Left hindlimb (tissue), 1 donor: ENCODE data around the gene MYL12A.

Experiments used
- DNase-seq: peaks from one replicate; pipeline ENCODE4 v3.0.0-alpha.2; 2018

MYL12A gene

DNA sequence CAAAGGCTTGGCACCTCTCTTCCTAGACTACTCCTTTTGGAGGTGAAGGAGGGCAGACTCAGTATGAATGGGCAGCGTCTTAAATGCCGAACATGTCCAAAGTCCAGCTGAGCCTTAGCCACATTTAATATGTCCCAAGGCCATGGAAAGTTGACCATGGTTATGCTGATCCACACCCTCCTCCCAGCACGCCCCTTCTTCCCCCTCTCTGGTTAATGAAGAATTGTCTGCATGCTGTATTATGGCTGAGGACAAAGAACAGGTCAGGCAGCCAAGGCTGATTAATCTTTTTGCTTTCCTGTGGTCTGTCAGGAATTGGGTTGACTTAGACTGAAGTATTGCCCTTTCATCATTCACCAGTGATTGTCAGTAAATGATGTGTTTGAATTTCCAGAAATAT, 22.0 kb upstream of the MYL12A start:
- DNase-seq: no peak

GRCh38 chr18:3226048-3226447, 21.6 kb upstream of the MYL12A start:
- DNase-seq: no peak

DNA sequence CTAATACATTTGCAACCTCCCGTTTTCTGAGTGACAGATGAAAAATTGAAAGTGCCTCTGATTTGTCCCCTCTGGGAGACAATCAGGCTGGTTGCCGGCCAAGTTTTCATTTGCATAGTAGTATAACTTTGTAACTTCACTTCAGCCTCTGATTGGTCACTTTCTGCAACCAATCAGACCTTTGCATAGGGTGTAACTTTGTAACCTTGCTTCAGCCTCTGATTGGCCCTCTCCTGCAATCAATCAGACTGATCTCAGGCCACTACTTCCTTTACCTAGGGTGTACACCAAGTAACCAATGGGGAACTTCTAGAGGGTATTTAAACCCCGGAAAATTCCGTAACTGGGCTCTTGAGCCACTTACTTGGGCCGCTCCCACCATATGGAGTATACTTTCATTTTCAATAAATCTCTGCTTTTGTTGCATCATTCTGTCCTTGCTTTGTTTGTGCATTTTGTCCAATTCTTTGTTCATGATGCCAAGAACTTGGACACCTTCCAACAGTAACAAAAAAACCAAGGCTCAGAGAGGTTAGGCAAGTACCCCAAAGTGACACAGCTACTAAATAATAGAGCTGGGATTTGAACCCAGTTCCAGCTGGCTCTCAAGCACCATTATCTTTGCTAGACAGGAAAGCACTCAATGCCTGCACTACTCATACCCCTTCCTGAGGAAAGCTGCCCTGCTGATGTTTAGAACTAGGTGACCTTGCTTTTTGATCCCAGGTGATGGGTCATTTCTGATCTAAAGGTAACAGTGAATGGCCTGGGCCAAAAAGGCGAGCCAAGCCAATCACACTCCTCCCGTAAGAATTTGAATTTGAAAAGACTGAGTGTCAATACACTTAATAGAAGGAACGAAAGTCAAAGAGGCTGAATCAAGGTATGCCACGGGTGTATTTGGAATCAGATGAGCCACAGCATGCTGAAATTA, 16.9 kb upstream of the MYL12A start:
- DNase-seq: no peak

DNA sequence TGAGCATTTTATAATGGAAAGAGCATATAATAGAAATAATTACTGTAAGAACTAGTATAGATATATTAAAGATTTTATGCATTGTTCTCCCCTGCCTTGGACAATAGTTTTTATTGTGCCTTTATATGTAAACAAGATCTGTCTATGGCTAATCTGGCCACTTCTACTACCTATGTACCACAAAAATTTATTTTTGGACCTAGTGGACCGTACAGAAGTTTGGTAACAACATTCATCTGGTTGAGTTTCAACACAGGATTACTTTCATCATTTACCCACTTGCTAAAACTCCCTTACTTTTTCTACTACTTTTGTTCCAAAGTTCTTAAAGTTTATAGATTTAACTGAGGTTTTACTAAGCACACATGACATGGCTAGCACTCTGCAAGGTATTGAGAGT, 14.6 kb upstream of the MYL12A start:
- no peak for DNase-seq

- no peak for DNase-seq
These were observed 14.0 kb upstream of the MYL12A start for GRCh38 chr18:3233433-3234168.

DNA sequence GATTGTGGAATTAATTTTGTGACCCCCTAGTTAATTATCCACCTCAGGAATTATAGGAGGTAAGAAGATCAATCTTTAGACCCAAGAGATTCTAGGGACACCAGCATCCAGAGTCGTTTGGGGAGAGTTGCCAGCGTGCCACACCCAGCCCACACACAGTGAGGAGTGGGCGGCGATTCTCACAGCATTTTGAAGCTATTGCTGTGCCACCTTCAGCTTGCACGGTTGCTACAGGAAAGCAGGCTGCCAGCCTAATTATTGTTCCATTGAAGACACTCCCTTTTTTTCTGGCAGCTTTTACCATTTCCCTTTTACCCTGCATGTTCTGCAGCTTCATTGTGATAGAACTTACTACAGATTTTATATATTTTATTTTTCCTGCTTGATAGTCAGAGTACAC, 13.1 kb upstream of the MYL12A start:
- no peak for DNase-seq

DNA sequence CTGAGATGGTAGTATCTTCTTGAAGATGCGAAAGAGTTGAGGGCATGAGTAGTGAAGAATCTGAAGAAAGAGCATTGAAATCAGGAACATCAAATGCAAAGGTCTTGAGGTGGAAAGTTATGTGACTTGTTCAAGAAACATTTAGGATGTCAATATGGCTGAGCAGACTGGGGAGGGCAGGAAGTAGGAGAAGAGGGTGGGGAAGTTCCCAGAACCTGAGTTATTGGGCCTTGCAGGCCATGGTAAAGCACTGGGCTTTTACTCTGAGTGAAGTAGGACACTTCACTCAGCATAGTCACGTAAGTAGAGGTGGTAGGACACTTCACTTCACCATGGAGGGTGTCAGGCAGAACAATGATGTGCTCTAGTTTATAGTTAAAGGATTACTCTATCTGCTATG, 11.8 kb upstream of the MYL12A start:
- no peak for DNase-seq

DNA sequence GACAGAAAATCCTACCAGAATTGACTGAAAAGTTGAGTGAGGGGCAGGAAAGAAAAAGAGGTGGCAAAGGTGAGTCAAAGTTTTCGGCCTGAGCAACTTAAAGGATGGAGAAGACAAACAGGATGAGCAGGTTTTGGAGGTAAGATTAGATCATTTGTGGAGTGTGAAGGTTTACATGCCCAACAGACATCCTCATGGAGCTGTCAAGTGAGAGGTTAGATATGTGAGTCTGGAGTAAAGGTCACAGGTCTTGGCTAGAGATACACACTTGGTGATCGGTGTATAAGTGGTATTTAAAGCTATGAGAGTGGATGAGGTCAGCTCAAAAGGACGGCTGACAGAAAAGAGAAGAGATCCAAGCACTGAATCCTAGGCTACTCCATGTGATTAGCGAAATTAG, 11.1 kb upstream of the MYL12A start:
- no peak for DNase-seq

GRCh38 chr18:3238742-3239141, 8.9 kb upstream of the MYL12A start:
- DNase-seq: no peak

DNA sequence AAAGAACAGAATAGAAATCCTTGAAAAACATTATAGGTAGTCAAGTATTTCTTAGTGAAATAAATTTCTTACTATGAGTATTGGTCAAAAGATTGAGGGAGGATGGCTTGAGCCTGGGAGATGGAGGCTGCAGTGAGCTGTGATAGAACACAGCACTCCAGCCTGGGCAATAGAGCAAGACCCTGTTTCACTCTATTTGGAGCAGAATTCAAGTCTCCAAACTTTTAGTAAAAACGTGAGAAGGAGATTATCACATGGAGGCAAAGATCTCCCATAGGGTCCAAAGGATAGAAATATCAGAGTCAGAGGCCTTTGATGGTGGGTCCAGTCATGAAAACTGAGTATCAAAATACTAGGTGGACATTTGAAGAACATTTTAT, 2.4 kb upstream of the MYL12A start:
- no peak for DNase-seq

GRCh38 chr18:3245853-3246634, 1.6 kb upstream of the MYL12A start:
- peak; percentile 91 for DNase-seq

DNA sequence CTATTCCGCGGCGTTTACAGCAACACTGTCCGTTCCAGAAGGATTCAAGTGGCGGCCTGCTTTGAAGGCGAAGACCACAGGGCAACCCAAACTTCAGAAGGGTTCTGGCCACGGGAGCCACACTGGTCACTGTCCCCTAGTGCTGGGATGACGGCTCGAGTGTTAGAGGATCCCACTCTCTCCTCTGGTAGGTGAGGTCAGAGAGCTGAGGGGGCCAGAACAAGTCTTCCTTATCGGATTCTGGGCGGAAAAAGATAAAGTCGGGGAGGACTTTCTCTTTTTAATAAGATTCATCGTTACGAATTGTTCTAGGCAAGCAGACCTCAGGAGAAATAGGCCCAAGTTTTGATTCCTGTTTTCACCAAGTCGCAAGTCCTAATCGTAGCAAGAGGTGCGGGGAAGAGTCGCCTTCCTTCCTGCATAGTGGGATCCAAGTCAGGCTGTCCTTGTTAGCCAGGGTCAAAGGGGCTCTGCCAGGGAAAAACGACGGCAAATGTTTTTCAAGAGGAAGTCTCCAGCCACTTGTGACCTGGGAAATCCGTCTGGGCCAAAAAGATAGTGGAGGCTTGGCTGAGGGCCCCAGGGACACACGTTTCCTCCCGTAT, 864 bp upstream of the MYL12A start:
- DNase-seq: peak; percentile 61

- DNase-seq: peak; percentile 81
These were observed 559 bp downstream of the MYL12A start for GRCh38 chr18:3248062-3248657.

DNA sequence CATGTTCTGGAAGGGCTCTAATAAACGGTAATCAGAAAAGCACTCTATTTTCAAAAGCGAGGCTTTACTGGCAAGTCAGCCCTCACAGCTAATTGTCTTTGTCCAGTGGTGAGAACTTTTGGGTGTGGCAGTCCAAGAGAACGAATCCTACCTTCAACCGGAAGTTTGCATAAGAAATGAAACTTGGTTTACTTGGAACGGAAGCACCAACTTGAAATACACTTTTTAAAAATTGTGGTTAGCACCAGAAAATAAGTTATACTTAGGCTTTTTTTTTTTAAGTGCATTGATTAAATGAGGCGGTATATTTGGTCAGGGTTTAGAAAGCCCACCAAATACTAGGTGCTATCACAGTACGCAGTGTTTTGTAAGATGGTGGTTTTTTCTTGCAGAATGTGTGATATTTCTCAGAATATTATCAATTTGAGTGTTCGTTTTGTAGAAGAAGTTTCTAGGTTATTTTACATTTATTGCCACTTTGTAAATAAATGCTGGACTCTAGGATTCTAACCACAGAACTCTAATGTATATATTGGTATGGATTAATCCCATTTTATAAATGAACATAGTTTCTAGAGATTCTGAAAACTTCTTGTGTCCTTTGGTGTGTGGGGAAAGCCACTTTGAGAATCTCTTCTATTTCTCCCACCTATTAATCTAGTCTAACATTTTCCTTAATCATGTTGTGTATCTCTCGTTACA, 1.2 kb downstream of the MYL12A start:
- DNase-seq: no peak

DNA sequence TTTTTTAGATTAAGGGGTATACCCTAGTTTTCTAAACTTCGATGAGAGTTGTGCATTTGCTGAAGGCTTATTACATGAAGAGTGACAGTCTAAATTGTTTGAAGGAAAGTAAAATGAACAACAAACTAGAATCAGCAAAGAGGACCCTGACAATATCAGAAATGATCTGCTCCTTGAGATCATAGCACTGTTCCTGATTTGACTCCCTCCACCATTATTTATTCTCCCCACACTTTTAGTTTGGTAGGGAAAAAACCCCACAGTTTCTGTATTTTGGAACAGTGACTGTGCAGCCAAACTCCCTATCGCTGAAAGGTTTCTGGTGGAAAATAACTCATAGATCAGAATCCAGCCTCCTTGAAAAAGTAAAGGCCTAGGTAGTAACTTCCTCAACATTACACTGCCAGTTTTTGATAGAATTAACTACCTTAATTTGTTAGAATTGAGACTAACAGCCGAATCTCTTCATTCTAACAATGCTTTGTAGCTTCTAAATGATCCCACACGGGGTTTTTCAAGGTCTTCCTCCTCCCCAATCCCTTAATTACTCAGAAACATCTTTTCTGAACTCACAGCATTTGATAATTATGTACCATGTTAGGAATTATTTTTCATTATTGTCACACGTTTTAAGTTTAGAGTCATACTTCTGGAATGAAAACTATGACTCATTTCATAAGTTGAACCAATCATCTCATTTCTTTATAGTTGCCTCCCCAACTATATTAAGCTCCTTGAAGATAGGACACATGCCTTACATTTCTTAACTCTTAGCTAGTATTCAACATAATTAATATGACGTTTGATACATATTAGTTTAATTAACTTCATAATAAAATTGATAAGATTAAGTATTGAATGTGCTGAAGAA, 2.9 kb downstream of the MYL12A start:
- DNase-seq: no peak

DNA sequence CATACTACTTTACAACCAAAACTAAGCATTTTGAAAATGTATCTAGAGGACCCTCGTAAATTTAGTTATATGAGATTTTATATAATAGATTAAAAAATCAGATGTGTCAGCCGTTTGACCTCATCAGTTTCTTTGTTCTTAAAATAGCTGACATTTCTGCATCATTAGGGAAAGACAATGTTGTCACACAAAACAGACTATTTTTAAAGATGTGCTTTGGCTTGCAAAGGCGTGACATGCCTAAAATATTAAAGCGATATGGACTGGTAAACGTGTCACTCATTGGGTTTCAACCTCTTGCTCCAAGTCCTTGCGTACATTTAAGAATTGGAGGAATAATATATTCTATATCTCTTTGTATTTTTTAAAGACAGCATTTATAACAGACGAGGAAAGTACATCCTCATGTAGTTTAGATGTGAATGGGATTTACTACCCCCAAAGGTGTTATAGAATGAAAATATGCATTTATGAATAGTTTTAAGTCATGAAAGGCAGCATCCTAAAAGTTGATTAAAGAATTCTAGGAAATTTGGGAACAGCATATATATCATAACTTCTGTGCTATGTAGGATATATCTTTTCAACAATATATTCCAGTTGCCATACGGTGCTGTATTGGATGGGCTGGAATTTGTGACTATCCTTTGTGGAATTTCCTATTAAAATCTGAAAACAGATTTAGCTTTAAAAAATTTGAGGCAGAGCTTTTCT, 3.8 kb downstream of the MYL12A start:
- DNase-seq: no peak

DNA sequence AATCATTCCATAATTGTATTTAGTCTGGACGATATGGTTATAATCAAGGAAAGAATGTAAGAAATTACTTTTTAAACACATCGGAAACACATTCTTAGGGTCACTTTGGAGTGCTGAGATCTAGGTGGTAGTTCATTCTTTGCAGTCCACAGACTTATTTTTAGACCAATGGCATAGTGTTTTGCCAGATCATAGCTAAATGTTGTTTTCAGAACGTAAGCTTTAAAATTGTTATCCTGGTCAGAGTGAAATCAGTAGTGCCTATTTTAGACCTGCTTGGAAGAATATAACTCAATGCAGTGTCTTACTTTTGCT, 4.3 kb downstream of the MYL12A start:
- no peak for DNase-seq

GRCh38 chr18:3252843-3253242, 5.2 kb downstream of the MYL12A start:
- DNase-seq: no peak

DNA sequence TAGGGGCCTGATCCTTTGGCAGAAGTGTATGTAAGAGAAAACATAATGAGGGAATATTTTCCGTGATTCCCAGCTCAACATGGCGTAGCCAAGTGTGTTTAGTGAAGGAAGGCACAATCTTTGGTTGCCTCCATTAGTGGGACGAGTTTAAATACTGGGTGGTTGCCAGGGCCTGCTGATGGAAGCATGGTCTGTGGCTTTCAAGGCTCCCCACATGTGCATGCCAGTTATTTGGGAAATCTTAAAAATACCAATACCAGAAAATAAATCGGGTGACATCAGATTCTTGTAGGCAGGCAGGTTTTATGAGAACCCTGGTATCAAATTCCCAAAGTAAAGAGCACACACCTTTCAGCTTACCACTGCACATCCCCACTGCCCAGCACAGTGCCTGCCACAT, 7.1 kb downstream of the MYL12A start:
- DNase-seq: no peak

- DNase-seq: no peak
These were observed 8.1 kb downstream of the MYL12A start for GRCh38 chr18:3255611-3256165.
